Karpas-422 (cell line): ENCODE data around the gene CNTNAP2. TPM values are rescaled to one million over a fixed set of nuclear protein-coding genes. Genes with fewer than 3 reads are reported as not detected.
"Not testable (repeated sequence)": the region's sequence is repeated elsewhere in the genome, so short reads cannot be mapped to it uniquely, and the experiment has no call there.

Source experiments
- DNase-seq: peaks from one replicate; pipeline ENCODE4 v3.0.0-alpha.2; 2015
- H2AFZ ChIP-seq: fragments of 200-600 bp; sonication (generic); 2 replicates; pipeline ENCODE4 v1.6.1; 2014; ENCODE audit warnings: antibody characterized with exemption, low read length, mixed read lengths
- H3K27ac ChIP-seq: fragments of 200-600 bp; sonication (generic); 2 replicates; pipeline ENCODE4 v1.5.1; 2014; ENCODE audit warnings: mild to moderate bottlenecking, low read length, moderate library complexity
- H3K27me3 ChIP-seq: fragments of 200-600 bp; sonication (generic); 2 replicates; pipeline ENCODE4 v1.6.1; 2014; ENCODE audit warnings: low read length, mixed read lengths
- H3K36me3 ChIP-seq: fragments of 200-600 bp; sonication (generic); 2 replicates; pipeline ENCODE4 v1.6.1; 2014; ENCODE audit warnings: low read length, mixed read lengths; ENCODE audit not compliant: insufficient read depth
- H3K4me1 ChIP-seq: fragments of 200-600 bp; sonication (generic); 2 replicates; pipeline ENCODE4 v1.6.1; 2014; ENCODE audit warnings: mild to moderate bottlenecking, low read length, mixed read lengths
- H3K4me2 ChIP-seq: fragments of 200-600 bp; sonication (generic); 2 replicates; pipeline ENCODE4 v1.6.1; 2014; ENCODE audit warnings: low read length, low read depth, mild to moderate bottlenecking; ENCODE audit not compliant: poor library complexity, severe bottlenecking
- H3K4me3 ChIP-seq: fragments of 200-600 bp; sonication (generic); 2 replicates; pipeline ENCODE4 v1.5.1; 2014; ENCODE audit warnings: mild to moderate bottlenecking, antibody characterized with exemption, low read length, mixed read lengths
- H3K79me2 ChIP-seq: fragments of 200-600 bp; sonication (generic); 2 replicates; pipeline ENCODE4 v1.6.1; 2014; ENCODE audit warnings: mild to moderate bottlenecking, low read length, mixed read lengths
- H3K9ac ChIP-seq: fragments of 200-600 bp; sonication (generic); 2 replicates; pipeline ENCODE4 v1.6.0; 2014; ENCODE audit warnings: low read length
- H3K9me2 ChIP-seq: fragments of 200-600 bp; sonication (generic), shearing (Covaris generic); replicated peaks from 2 replicates; pipeline ENCODE4 v1.6.0; 2014; ENCODE audit warnings: mild to moderate bottlenecking, low read length, moderate library complexity; ENCODE audit not compliant: insufficient read depth
- H3K9me3 ChIP-seq: fragments of 300-700, 200-600 bp; sonication (generic); 2 replicates; pipeline ENCODE4 v1.6.1; 2014; ENCODE audit warnings: low read length, mixed read lengths
- H4K20me1 ChIP-seq: fragments of 200-600 bp; sonication (generic); 2 replicates; pipeline ENCODE4 v1.6.1; 2014; ENCODE audit warnings: mild to moderate bottlenecking, antibody characterized with exemption, low read length, low read depth; ENCODE audit not compliant: insufficient read depth
- total RNA-seq: library from RNA; depleted of rRNA; stranded (reverse); fragments of >200 nt; shearing (Covaris generic); gene quantifications from 2 replicates; pipeline ENCODE4 v1.2.3, GENCODE V29; 2014; ENCODE audit warnings: low replicate concordance

The CNTNAP2 gene
- total RNA-seq, 1 experiment from 2014 or later: not detected

GRCh38 chr7:148436135-148436534 lies 2319.5 kb downstream of the CNTNAP2 start:
- Histone ChIP-seq H3K9ac (no peak overlapping the region), H3K36me3 (no peaks in the 10 kb centered on the region), H4K20me1 (no peaks in the 10 kb centered on the region), H3K27ac (no peak overlapping the region), H3K79me2 (no peaks in the 10 kb centered on the region), H3K4me1 (peaks cover 9% of the 10 kb centered on the region), H3K9me2 (no peaks in the 10 kb centered on the region), H3K27me3 (no peaks in the 10 kb centered on the region), H2AFZ (no peak overlapping the region), H3K4me3 (no peak overlapping the region), H3K4me2 (no peak overlapping the region), H3K9me3 (no peaks in the 10 kb centered on the region)
- no peak for DNase-seq

- Histone ChIP-seq H3K4me1 (peaks cover 9% of the 10 kb centered on the region), H3K9me2 (no peaks in the 10 kb centered on the region), H2AFZ (no peak overlapping the region), H3K79me2 (no peaks in the 10 kb centered on the region), H3K4me3 (no peak overlapping the region), H3K4me2 (no peak overlapping the region), H3K27ac (no peak overlapping the region), H3K9me3 (no peaks in the 10 kb centered on the region), H3K9ac (no peak overlapping the region), H3K27me3 (no peaks in the 10 kb centered on the region), H3K36me3 (no peaks in the 10 kb centered on the region), H4K20me1 (no peaks in the 10 kb centered on the region)
- DNase-seq: no peak
Observed at GRCh38 chr7:148436571-148436970, 2320.0 kb downstream of the CNTNAP2 start.

GRCh38 chr7:148437043-148437442 lies 2320.4 kb downstream of the CNTNAP2 start:
- Histone ChIP-seq H2AFZ (no peak overlapping the region), H3K9me2 (no peaks in the 10 kb centered on the region), H4K20me1 (no peaks in the 10 kb centered on the region), H3K36me3 (no peaks in the 10 kb centered on the region), H3K9ac (no peak overlapping the region), H3K4me2 (no peak overlapping the region), H3K79me2 (no peaks in the 10 kb centered on the region), H3K4me3 (no peak overlapping the region), H3K27ac (no peak overlapping the region), H3K4me1 (peaks cover 9% of the 10 kb centered on the region), H3K27me3 (no peaks in the 10 kb centered on the region), H3K9me3 (no peaks in the 10 kb centered on the region)
- DNase-seq: no peak

GRCh38 chr7:148442141-148442655 lies 2325.6 kb downstream of the CNTNAP2 start:
- H3K9me2 ChIP-seq: no peaks in the 10 kb centered on the region
- no peak overlapping the region for H3K4me2 ChIP-seq
- no peak overlapping the region for H3K4me3 ChIP-seq
- no peak overlapping the region for H3K27ac ChIP-seq
- no peak overlapping the region for H3K9ac ChIP-seq
- H3K9me3 ChIP-seq: no peaks in the 10 kb centered on the region
- DNase-seq: no peak
- H3K4me1 ChIP-seq: no peaks in the 10 kb centered on the region; the same call in 1 of the 2 replicates
- H2AFZ ChIP-seq: no peak overlapping the region
- H4K20me1 ChIP-seq: no peaks in the 10 kb centered on the region
- no peaks in the 10 kb centered on the region for H3K36me3 ChIP-seq
- no peaks in the 10 kb centered on the region for H3K27me3 ChIP-seq
- no peaks in the 10 kb centered on the region for H3K79me2 ChIP-seq

- DNase-seq: no peak
- Histone ChIP-seq H4K20me1 (no peaks in the 10 kb centered on the region), H3K4me2 (no peak overlapping the region), H3K9me3 (no peaks in the 10 kb centered on the region), H3K4me3 (no peak overlapping the region), H3K27me3 (no peaks in the 10 kb centered on the region), H3K4me1 (no peaks in the 10 kb centered on the region), H3K27ac (no peak overlapping the region), H3K9ac (no peak overlapping the region), H3K36me3 (no peaks in the 10 kb centered on the region), H2AFZ (no peak overlapping the region), H3K9me2 (no peaks in the 10 kb centered on the region), H3K79me2 (no peaks in the 10 kb centered on the region)
Observed at GRCh38 chr7:148442933-148443332, 2326.3 kb downstream of the CNTNAP2 start.

- no peaks in the 10 kb centered on the region for H3K9me3 ChIP-seq
- H4K20me1 ChIP-seq: no peaks in the 10 kb centered on the region
Observed at GRCh38 chr7:148445260-148446044, 2328.9 kb downstream of the CNTNAP2 start.

GRCh38 chr7:148447221-148447849 lies 2330.7 kb downstream of the CNTNAP2 start:
- Histone ChIP-seq H2AFZ (no peak overlapping the region), H3K36me3 (no peaks in the 10 kb centered on the region), H3K4me3 (no peak overlapping the region), H3K4me1 (no peaks in the 10 kb centered on the region), H4K20me1 (no peaks in the 10 kb centered on the region), H3K27me3 (no peaks in the 10 kb centered on the region), H3K4me2 (no peak overlapping the region), H3K9me3 (no peaks in the 10 kb centered on the region), H3K79me2 (no peaks in the 10 kb centered on the region), H3K9ac (no peak overlapping the region), H3K27ac (no peak overlapping the region), H3K9me2 (no peaks in the 10 kb centered on the region)
- DNase-seq: no peak

More at GRCh38 chr7:148445260-148446044, 2328.9 kb downstream of the CNTNAP2 start:
- Histone ChIP-seq H3K9ac (no peak overlapping the region), H3K79me2 (no peaks in the 10 kb centered on the region), H2AFZ (no peak overlapping the region), H3K4me2 (no peak overlapping the region), H3K4me1 (no peaks in the 10 kb centered on the region), H3K9me2 (no peaks in the 10 kb centered on the region), H3K27ac (no peak overlapping the region), H3K36me3 (no peaks in the 10 kb centered on the region), H3K4me3 (no peak overlapping the region), H3K27me3 (no peaks in the 10 kb centered on the region)
- DNase-seq: no peak

- not testable (repeated sequence) for H3K9me3 ChIP-seq, H3K36me3 ChIP-seq, H3K4me1 ChIP-seq, DNase-seq, H3K27ac ChIP-seq, H2AFZ ChIP-seq, H3K27me3 ChIP-seq, H3K9me2 ChIP-seq, H4K20me1 ChIP-seq, H3K79me2 ChIP-seq, H3K4me2 ChIP-seq, H3K4me3 ChIP-seq, H3K9ac ChIP-seq
Observed at GRCh38 chr7:148451526-148451925, 2334.9 kb downstream of the CNTNAP2 start.
